IPS DF 4.7 (cell line): ENCODE measurements around the gene AK8.

Source experiments
- DNase-seq: peaks from one replicate; pipeline ENCODE4 v3.0.0-alpha.2; 2013; ENCODE audit warnings: low spot score; ENCODE audit errors: extremely low read depth

Gene AK8

GRCh38 chr9:132745756-132746709 is 132.1 kb downstream of the AK8 start:
- DNase-seq, result no peak

DNA sequence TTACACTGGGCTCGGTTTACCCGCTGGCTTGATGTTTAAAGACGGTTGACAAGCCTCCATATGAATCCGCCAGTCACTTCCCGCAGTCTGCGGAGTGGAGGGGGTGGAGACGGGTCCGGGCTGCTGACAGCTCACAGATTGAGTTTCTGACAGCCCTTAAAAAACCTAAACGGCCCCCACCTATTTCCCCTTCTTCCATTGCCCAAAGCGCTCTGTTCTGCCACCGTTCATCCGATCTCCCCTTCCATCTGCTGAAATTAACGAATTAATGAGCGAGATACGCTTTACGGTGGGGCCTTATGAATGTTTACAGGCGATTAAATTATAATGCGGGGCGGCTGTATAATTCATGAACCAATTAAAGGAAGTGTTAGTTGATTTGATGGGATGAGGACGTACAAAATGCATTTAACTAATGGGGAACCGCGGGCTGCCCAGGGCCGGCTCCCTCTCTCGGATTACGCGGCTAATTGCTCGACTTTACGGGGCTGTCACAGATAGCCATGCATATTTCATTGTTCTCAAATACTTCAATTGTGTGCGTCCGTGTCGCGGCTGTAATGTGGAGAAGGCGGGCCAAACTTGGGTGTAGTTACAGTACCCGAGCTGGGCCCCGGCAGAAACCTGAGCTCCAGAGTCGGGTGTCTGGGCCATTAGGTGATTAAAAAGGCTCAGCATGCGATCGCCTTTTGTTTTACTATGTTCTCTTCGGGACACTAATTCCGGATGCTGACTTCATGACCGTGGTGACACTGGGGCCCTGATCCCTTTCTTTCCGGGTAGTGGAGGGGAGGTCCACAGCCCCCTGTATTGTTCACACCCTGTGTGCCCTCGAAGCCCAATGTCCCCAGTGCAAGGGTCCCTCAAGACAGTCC is 133.0 kb downstream of the AK8 start:
- DNase-seq, result no peak

GRCh38 chr9:132743931-132744479 is 134.1 kb downstream of the AK8 start:
- DNase-seq, result no peak

GRCh38 chr9:132742821-132743311 is 135.2 kb downstream of the AK8 start:
- no peak for DNase-seq

DNA sequence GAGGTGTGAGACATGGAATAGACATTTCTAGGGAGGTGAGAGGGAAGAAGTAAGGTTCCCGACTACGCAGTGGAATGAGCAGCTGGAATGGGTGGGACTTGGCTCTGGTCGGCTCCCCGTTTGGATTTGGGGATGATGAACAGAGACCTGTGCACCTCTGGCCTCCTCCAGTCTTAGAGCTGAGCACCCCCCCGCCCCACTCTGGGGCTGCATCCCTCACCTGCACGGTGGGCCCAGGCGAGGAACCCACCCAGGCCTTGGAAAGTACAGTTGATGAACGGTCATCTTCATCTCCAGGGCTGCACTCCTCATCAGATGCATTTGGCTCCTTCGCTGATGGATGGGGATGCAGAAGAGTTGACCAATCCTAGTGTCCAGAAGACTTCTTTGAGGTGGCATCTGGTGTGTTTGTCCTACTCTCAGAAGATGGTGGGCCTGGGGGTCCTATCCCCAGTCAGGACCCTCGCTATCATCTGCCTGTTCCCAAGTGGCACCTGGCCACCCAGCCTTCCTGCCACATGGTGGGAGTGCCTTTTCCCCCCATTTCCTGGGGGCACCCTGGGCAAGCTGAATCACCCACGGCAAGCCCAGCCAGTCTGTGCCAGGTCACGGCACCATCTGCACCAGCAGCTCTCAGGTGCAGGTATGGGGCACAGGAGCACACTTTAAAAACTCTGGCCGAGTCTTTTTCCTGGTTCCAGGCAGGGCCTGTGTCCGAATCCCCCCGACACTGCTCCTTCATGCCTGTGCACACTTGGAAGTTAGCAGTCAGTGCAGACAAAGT is 137.4 kb downstream of the AK8 start:
- DNase-seq, result no peak

DNA sequence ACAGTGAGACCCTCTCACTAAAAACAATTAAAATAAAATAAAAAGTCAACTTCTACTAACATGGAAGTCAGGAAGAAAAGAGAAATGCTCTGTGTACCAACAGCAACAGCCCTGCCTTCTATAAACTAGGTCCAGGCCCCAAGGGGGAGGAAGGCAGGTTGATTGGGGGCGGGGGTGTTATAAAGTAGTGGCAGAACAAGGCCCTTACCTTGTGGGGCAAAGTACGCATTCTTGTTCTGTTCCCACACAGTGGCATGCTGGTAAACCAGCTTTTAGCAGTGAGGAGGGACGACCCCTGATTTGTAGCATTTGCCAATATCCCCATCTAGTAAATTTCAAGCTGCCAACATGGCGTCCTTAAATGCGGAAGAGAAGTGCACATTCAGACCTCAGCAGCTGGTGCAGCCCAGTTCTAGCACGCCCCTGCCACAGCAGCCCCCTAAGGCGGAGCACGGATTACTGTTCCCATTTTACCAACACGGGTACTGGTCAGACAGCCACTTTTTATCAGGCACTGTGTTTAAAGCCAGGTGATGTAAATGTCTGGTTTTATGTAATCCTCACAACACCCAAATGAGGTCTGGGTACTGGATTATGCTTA is 138.3 kb downstream of the AK8 start:
- DNase-seq, result no peak

DNA sequence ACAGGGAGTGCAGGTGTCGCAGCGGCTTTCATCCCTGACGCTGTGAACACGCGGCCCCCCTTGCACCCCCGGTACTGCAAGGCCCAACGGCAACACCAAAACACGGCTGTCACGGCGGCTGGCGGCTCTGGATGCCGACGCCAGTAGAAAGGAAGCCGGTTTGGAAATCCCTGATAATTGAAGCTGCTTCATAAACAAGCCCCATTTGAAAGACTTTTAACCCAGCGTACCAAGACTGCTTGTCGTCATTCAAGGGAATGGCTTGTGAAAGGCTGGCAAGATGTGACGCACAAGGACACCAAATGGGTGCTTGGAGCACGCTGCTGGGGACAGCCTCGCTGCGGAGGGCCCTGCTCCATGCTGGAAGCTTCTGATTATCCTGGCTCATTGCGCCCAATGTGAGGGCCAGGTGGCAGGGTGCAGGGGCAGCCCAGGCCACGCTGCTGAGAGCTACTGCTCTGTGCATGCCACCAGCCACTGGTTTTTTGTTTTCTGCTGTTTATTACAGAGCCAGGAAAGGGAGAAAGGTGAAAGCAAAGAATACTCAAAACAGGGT is 144.7 kb downstream of the AK8 start:
- DNase-seq, result no peak

DNA sequence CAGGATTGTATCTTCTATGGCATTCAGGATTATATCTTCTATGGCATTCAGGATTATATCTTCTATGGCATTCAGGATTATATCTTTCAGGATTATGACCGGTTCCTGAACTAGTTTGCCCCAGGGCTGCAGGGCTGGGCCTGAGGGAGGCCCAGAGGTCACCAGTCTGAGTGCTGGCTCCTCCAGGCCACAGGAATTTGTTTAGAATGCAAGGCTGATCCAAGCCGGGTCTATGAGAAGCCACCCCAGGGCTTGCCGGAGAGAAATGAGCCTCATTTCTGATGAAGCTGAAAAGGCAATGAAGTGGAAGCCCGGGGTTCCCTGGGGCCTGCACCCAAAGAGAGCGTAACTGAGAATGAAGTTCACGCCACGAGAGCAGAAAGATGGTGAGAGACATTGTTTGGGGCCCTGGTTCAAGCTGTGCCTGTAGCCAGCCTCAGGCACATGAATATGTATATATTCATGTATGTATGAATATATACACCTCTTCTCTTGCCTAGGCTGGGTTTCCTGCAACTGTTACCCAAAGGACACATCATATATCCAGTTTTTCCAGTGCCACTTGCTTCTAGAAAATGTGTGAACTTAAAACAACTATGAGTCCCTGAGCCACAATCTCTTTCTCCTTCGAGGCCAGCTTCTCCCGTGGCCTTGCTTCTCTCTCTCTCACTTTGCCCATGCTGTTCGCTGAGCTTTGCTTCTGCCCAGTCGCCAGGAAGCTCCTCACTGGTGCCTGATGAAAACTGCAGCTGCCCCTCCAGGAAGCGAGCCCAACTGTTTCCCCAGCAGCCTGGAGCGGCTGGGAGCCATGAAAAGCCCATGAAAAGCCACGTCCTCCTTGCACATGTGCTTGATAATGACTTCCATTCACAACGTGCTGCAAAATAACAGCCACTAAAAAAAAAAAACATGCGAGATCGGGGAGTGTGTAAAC is 145.5 kb downstream of the AK8 start:
- no peak for DNase-seq

DNA sequence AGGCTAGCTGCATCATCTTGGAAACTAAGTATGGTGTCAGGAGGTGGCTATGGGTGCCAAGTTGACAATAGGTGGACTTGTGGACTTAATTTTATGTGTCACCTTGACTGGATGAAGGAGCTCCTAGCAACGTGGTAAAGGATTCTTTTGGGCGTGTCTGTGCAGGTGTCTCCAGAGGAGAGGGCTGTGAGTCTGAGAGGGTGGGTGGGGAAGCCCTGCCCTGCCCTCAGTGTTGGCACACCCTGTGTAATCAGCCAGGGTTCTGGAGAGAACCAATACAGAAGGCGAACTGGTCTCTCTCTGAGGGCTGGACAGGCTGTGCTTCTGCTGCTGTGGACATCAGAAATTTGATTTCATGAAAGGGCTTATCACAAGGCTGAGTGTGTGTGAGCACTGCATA is 146.9 kb downstream of the AK8 start:
- DNase-seq, result no peak

DNA sequence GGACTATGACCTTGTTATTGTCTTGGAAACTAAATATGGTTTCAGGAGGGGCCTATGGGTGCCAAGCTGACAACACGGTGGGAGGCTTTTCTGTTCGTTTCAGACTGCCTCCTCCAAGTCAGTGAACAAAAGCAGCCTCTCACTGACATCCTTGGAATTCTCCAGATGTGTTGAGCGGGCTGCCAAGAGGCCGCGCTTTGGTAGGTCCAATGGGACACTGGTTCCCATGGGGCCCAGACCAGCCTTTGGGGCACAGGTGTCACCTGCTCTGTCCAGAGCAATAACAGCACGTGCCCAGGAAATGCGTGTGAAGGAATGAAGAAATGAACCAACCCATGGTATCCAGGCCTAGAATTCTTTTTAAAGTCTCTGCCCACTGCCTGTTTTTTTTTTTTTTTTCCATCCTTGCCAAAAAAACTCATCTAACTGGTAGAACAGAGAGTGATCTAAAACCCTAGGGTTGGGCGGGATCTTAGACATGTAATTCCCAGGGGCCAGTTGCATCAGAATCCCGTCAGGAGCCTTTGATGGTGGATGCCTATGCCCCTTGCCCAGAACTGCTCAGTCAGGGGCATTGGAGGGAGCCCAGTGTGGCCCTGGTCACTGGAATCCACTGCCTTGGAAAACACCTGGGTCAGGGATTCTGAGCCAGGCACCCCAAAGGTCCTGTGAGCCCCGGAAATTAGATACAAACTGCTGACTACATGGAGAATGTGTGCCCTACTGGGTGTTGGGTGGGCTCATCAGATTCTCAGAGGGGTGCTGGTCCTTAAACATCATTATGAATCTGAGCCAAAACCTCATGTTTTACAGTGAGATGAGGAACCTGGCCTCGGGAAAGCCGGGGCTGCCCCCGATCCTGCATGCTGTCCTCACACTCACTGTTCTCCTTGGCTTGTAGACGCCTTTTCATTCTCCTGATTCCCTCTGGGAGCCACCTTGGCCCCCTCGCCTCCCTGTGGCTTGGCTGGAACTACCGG is 147.7 kb downstream of the AK8 start:
- DNase-seq, result no peak

GRCh38 chr9:132729235-132729890 is 148.7 kb downstream of the AK8 start:
- no peak for DNase-seq

DNA sequence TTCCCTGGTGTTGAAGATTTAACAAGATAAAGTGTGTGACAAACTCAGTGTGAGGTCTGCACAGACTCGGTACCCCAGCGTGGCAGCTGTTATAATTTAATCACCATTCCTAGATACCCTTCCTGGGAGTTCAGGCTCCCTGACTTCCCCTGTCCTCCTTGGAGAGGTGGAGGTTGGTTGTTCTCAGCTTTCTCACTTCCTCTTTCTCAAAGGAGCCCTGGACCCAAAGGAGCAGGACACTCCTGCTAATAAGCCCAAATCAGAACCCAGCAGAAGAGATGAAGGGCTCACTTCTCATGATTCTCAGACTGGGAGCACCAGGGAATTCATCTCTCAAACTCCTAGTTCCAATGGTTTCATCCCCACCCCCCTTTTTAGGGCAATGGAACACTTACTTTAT is 149.6 kb downstream of the AK8 start:
- DNase-seq, result no peak

GRCh38 chr9:132728071-132728470 is 150.0 kb downstream of the AK8 start:
- DNase-seq, result no peak

DNA sequence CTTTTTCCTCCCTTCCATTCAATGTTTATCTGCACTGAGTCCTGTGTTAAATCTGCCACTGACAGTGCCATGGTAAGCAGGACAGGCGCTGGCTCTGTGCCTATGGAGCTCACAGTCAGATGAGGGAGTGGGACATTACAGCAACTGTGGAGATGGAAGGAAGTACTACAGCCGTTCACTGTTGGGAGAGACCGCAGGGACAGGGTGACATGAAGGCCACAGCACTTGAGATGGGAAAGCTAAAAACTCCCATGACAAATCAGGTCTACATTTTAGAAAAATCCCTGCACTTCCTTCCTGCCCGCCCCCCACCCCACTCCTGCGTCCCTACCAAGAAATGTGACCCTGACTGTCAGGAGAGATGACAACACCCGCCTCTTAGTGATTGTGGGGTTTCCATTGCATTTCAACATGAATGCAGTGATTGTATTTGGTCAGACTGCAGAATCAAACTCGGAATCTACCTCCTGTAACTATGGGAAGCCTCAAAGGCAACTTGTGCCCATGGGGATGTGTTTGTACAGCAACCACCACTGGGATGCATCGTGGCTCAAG is 151.4 kb downstream of the AK8 start:
- no peak for DNase-seq

DNA sequence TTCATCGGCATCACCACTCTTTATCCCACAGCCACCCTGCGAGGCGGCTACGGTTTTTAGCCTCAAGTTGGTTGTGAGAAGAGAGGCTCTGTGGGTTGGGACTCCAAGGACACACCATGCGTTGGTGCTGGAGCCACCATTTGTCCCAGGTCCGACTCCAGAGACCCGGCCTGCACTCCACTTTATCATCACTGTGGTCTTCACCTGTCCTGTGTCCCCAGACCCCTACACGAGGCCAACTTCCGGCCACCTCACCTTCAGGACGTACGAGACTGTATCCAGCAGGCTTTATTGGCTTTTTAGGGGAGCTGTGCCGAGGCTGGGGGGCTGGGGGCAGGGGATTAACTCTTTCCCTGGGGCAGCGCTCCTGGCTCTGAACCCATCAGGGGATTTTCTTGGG is 152.8 kb downstream of the AK8 start:
- no peak for DNase-seq

DNA sequence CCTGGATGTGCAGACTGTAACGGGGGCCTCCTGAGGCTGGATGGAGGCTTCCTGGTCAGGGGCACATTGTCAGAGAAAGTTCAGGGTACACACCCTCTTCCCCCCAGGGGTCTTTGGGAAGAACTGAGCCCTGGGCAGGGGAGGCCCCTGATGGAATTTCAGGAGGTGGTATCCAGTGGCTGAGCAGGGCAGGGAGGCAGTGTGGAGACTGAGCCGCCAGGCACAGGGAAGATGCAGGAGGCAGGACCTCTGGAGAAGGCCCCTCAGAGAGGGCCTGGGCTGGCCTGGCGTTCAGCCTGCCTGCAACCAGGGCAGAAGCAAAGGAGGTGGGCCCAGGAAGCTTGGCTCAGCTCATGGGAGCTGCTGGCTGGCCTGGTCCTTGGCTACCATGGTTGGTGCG is 154.3 kb downstream of the AK8 start:
- no peak for DNase-seq

GRCh38 chr9:132722564-132723065 is 155.5 kb downstream of the AK8 start:
- no peak for DNase-seq
